Coronary artery (tissue), 2 donors: ENCODE results near the gene LY6G6D.

Experiments
- DNase-seq: peaks from one replicate; pipeline ENCODE4 v3.0.0-alpha.2; 2017; ENCODE audit warnings: low spot score
- H3K27ac ChIP-seq, 2 donors: fragments of 200-600 bp; sonication (generic); one replicate each; pipeline ENCODE4 v1.5.1; 2016 to 2019
- H3K4me3 ChIP-seq: fragments of 200-600 bp; sonication (generic); 2 replicates; pipeline ENCODE4 v1.5.1; 2016; ENCODE audit warnings: mild to moderate bottlenecking, moderate library complexity
- TF ChIP-seq, protein P1 (sequence below): fragments of 200-600 bp; sonication (generic); IDR thresholded peaks from one replicate; pipeline ENCODE4 v1.5.1; 2019; ENCODE audit warnings: antibody characterized with exemption

The LY6G6D gene

DNA sequence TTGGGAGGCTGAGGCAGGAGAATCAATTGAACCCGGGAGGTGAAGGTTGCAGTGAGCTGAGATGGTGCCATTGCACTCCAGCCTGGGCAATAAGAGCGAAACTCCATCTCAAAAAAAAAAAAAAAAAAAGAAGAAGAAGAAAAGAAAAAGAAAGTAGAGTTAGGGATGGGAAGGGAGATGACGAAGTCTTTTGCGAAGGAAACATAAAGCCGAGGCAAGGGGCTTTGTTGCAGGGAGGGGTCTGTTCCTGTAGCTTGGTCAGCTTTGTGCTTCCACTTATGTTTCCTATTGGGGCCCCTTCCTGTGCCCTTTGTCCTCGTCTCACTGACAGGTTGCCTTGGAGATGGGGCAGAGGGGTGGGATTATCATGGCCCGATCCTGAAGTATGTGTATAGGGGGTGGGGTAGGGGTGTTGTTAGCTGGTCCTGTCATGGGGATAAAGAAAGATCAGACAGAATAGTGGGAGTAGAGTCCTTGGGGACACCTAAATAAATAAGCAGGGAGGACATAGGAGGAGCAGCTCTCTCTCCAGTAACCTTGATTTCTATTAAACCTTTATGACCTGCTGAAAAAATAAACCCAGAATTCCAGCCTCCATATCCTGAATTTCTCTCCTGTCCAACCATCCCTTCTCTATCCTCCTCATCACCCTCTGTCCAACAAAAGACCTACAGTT lies 22.3 kb downstream of the LY6G6D start:
- H3K4me3 ChIP-seq: peak overlapping the region; percentile 76
- DNase-seq: no peak
- peak overlapping the region in 1 of 2 donors; percentile 94 for H3K27ac ChIP-seq
- TF ChIP-seq, protein P1, sequence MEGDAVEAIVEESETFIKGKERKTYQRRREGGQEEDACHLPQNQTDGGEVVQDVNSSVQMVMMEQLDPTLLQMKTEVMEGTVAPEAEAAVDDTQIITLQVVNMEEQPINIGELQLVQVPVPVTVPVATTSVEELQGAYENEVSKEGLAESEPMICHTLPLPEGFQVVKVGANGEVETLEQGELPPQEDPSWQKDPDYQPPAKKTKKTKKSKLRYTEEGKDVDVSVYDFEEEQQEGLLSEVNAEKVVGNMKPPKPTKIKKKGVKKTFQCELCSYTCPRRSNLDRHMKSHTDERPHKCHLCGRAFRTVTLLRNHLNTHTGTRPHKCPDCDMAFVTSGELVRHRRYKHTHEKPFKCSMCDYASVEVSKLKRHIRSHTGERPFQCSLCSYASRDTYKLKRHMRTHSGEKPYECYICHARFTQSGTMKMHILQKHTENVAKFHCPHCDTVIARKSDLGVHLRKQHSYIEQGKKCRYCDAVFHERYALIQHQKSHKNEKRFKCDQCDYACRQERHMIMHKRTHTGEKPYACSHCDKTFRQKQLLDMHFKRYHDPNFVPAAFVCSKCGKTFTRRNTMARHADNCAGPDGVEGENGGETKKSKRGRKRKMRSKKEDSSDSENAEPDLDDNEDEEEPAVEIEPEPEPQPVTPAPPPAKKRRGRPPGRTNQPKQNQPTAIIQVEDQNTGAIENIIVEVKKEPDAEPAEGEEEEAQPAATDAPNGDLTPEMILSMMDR: no peak

DNA sequence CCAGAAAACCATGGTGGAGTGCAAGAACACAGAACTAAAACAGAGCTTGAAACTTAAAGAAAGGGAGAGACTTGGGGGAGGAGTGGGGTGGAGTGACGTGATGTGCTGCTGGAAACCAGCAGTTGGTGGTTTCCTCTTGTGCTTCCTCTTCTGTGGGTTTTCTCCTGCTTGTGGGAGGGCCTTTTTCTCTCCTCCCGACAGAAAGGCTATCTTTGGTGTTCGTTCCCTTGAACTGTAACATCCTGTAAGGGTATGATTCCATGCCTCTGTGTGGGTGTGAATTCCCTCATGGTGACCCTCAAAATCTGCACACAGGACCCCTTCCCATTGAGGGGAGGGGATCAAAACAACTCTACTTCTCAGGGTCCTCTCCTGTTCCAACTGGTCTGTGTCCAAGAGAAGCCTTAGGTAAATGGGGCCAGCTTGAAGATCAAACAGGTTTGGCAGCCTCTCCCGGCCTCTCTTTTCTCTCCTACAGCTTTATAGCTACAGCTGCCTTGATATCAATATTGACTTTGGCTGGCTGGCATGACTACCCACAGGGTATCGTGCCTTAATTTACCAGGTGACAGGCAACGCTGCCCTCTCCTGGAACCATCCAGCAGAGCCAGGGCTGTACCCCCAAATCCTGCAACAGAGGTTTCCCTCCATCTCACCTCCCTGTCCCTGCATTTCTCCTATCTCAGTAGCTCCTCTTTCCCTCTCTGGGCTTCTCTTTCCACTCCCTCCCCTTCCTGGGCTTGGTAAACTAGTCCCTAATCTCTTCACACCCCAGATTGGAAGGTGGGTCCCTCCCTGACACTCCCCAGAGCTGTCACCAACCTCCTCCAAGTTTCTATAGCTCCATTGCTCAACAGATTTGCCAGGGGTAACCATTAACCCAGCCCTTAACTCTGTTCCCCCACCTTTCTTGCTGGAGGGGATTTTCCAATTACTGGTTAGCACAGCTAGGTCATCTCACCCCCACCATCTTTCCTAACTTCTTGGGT lies 23.1 kb downstream of the LY6G6D start:
- no peak for DNase-seq
- Histone ChIP-seq H3K4me3 (peak overlapping the region; percentile 21), H3K27ac (peak overlapping the region; percentile 22 to 94)
- TF ChIP-seq, protein P1: no peak

DNA sequence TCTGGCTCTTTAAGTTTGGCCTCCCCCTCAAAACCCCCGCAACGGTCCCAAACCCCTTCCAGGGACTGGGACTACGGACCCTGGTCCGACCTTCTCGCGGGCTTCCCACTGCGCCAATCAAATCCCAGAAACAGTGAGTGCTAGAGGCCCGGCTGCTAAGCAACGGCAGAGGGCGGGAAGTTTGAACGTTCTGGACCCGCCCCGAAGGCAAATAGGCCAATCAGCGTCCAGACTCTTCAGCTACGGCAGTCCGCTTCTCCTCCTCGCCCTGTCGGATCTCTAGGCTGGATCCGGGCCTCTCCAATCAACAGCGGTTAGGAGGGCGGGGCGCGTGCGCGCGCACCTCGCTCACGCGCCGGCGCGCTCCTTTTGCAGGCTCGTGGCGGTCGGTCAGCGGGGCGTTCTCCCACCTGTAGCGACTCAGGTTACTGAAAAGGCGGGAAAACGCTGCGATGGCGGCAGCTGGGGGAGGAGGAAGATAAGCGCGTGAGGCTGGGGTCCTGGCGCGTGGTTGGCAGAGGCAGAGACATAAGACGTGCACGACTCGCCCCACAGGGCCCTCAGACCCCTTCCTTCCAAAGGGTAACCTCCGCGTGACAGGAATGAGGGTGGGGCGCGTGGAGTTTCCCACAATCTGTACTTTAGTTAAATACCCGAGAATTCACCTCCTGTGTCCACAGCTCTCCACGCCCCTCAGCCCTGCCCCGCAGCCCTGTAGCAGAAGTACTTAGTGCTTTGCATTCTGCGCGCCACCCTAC lies 24.7 kb downstream of the LY6G6D start, which contains the start of gene MSH5:
TSS of gene MSH5 (plus strand) at position 367 of the 758 bp plus-strand sequence. CDS start 462 bp downstream, outside the sequence.
- DNase-seq: peak; percentile 99
- Histone ChIP-seq H3K4me3 (peak within 1 kb of the TSS; percentile 88), H3K27ac (peak within 1 kb of the TSS; percentile 33 to 64)
- TF ChIP-seq, protein P1: no peak

DNA sequence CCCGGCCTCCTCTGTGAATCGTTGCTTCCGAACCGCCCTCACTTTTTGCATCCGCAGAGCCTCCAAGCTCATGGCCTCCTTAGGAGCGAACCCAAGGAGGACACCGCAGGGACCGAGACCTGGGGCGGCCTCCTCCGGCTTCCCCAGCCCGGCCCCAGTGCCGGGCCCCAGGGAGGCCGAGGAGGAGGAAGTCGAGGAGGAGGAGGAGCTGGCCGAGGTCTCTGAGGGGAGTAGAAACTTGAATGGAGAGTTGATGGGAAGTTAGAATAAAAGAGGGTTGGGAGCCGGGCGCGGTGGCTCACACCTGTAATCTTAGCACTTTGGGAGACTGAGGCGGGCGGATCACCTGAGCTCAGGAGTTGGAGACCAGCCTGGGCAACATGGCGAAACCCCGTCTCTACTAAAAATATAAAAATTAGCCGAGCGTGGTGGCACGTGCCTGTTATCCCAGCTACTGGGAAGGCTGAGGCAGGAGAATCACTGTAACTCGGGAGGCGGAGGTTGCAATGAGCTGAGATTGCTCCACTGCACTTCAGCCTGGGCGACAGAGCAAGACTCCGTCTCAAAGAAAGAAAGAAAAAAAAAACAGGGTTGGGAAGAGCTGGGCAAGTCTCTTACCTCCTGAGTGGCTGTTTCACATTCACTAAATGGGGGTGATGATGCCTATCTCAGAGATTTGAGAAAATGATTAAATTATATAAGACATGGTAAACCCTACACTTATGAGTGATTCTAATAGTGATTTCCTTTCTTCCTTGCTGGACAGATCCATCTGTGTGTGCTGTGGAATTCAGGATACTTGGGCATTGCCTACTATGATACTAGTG lies 25.5 kb downstream of the LY6G6D start:
- peak overlapping the region; percentile 33 to 64 for H3K27ac ChIP-seq
- DNase-seq: no peak
- peak overlapping the region; percentile 88 for H3K4me3 ChIP-seq
- TF ChIP-seq, protein P1: no peak

DNA sequence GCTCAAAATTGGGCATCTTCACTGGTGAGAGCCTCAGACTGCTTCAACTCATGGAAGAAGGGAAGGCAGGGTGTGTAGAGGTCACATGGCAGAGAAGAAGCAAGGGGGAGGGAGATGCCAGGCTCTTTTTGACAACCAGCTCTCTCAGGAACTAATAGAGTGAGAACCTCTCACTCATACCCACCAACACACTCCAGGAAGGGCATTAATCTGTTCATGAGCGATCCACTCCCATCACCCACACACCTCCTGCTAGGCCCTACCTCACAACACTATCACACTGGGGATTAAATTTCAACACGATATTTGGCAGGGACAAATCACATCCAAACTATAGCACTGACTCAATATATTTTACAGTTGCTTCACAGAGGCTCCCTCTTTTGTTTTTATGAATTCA lies 26.7 kb downstream of the LY6G6D start:
- TF ChIP-seq, protein P1: no peak
- H3K4me3 ChIP-seq: no peak overlapping the region
- no peak for DNase-seq
- H3K27ac ChIP-seq: no peak overlapping the region

GRCh38 chr6:31742894-31743293 lies 27.7 kb downstream of the LY6G6D start:
- TF ChIP-seq, protein P1: no peak
- Histone ChIP-seq H3K4me3 (no peak overlapping the region), H3K27ac (no peak overlapping the region)
- DNase-seq: no peak
